Neuronal stem cell (in vitro differentiated cells): ENCODE results near the gene SNURF.
"Not testable (repeated sequence)": the region's sequence is repeated elsewhere in the genome, so short reads cannot be mapped to it uniquely, and the experiment has no call there.

ENCODE experiments used
- DNase-seq: peaks from one replicate; pipeline ENCODE4 v3.0.0-alpha.2; 2013; ENCODE audit warnings: low spot score
- H2AFZ ChIP-seq: one replicate; pipeline ENCODE4 v1.6.1; 2013; ENCODE audit warnings: mild to moderate bottlenecking, low read length, inconsistent platforms
- H2AK5ac ChIP-seq: 2 replicates; pipeline ENCODE4 v1.6.1; 2013; ENCODE audit warnings: low read depth, mild to moderate bottlenecking, inconsistent platforms, low read length, moderate library complexity, mixed read lengths
- H2BK120ac ChIP-seq: 2 replicates; pipeline ENCODE4 v1.6.1; 2013; ENCODE audit warnings: low read depth, mild to moderate bottlenecking, inconsistent platforms, low read length, moderate library complexity, mixed read lengths
- H2BK12ac ChIP-seq: one replicate; pipeline ENCODE4 v1.6.1; 2013; ENCODE audit warnings: low read length, inconsistent platforms
- H2BK15ac ChIP-seq: 2 replicates; pipeline ENCODE4 v1.6.1; 2013; ENCODE audit warnings: mild to moderate bottlenecking, low read length, inconsistent platforms, mixed read lengths
- H2BK5ac ChIP-seq: one replicate; pipeline ENCODE4 v1.6.1; 2013; ENCODE audit warnings: inconsistent platforms, mild to moderate bottlenecking, low read length, moderate library complexity
- H3K14ac ChIP-seq: one replicate; pipeline ENCODE4 v1.6.1; 2013; ENCODE audit warnings: low read length, inconsistent platforms
- H3K18ac ChIP-seq: 2 replicates; pipeline ENCODE4 v1.6.1; 2013; ENCODE audit warnings: low read length, inconsistent platforms
- H3K23ac ChIP-seq: 2 replicates; pipeline ENCODE4 v1.6.1; 2013; ENCODE audit warnings: low read depth, mild to moderate bottlenecking, mixed read lengths, low read length, inconsistent platforms; ENCODE audit not compliant: poor library complexity
- H3K27ac ChIP-seq: replicated peaks from 3 replicates; pipeline ENCODE4 v1.5.1; 2013; ENCODE audit warnings: low read length, inconsistent platforms
- H3K27me3 ChIP-seq, 3 experiments: 2 replicates each; pipeline ENCODE4 v1.6.1; 2013; ENCODE audit warnings: low read length in 3 of 3, mild to moderate bottlenecking in 2 of 3, inconsistent platforms in 1 of 3, low read depth in 1 of 3, mixed read lengths in 1 of 3, moderate library complexity in 1 of 3; ENCODE audit not compliant: control insufficient read depth in 3 of 3, insufficient read depth in 3 of 3
- H3K36me3 ChIP-seq, 2 donors: replicated peaks in 1 of 2; 2 replicates each; pipeline ENCODE4 v1.6.1; 2013; ENCODE audit warnings: low read length in 2 of 2; ENCODE audit not compliant: control insufficient read depth in 2 of 2, insufficient read depth in 2 of 2
- H3K4ac ChIP-seq: 2 replicates; pipeline ENCODE4 v1.6.1; 2013; ENCODE audit warnings: inconsistent platforms, mild to moderate bottlenecking, low read length, moderate library complexity
- H3K4me1 ChIP-seq, 2 donors: 1 replicate in 1 of 2; 2 replicates in 1 of 2; pipeline ENCODE4 v1.6.1; 2013; ENCODE audit warnings: low read length in 2 of 2, low read depth in 1 of 2; ENCODE audit not compliant: control insufficient read depth in 2 of 2, insufficient read depth in 1 of 2
- H3K4me2 ChIP-seq: one replicate; pipeline ENCODE4 v1.6.1; 2013; ENCODE audit warnings: mild to moderate bottlenecking, low read length, inconsistent platforms; ENCODE audit not compliant: insufficient read depth, poor library complexity, severe bottlenecking
- H3K4me3 ChIP-seq, 2 donors: 2 replicates each; pipeline ENCODE4 v1.5.1; 2013; ENCODE audit warnings: low read length in 2 of 2, mild to moderate bottlenecking in 2 of 2, inconsistent platforms in 1 of 2, moderate library complexity in 1 of 2
- H3K79me1 ChIP-seq: one replicate; pipeline ENCODE4 v1.6.1; 2013; ENCODE audit warnings: low read depth, mild to moderate bottlenecking, inconsistent platforms, low read length, moderate library complexity
- H3K9ac ChIP-seq: one replicate; pipeline ENCODE4 v1.6.1; 2013; ENCODE audit warnings: mild to moderate bottlenecking, low read depth, low read length, inconsistent platforms; ENCODE audit not compliant: poor library complexity
- H3K9me3 ChIP-seq, 2 donors: replicated peaks in 1 of 2; 2 replicates each; pipeline versions ENCODE3 to v1.6.1; 2013; ENCODE audit warnings: low read length in 2 of 2, mild to moderate bottlenecking in 2 of 2, inconsistent platforms in 1 of 2, low read depth in 1 of 2, mixed read lengths in 1 of 2, moderate library complexity in 1 of 2; ENCODE audit not compliant: control insufficient read depth in 2 of 2, insufficient read depth in 1 of 2
- H4K8ac ChIP-seq: one replicate; pipeline ENCODE4 v1.6.1; 2013; ENCODE audit warnings: low read depth, mild to moderate bottlenecking, inconsistent platforms, low read length, moderate library complexity
- H4K91ac ChIP-seq: one replicate; pipeline ENCODE4 v1.6.1; 2013; ENCODE audit warnings: low read length, low read depth, mild to moderate bottlenecking, inconsistent platforms; ENCODE audit not compliant: poor library complexity
- WGBS, 2 donors: extraction: QIAGEN DNeasy Blood & Tissue Kit; methylation state at CpG; one replicate each; pipeline ENCODE4 v1.1.7; 2013; ENCODE audit warnings: missing lambda C conversion rate in 2 of 2, mixed read lengths in 1 of 2; ENCODE audit not compliant: insufficient read length in 2 of 2, insufficient replicate concordance in 1 of 2; ENCODE audit errors: extremely low coverage in 2 of 2; 5-methylcytosine and 5-hydroxymethylcytosine counted together

SNURF gene

DNA sequence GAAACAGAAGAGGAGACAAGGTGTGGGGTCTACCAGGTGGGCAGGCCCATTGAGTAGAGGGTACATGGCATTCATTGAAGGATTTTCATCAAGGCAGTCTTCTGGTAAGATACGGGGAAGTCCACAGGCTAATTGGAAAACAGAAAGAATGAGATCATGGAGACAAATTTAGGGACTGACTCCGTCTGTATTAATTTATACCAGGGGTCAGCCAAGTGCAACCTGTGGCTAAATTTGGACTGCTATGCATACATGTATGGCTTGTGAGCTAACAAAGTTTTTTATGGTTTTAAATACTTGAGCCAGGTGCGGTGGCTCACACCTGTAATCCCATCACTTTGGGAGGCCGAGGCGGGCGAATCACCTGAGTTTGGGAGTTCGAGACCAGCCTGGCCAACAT lies 21.1 kb upstream of the SNURF start:
- no peak overlapping the region for H3K4ac ChIP-seq
- H2BK120ac ChIP-seq, result no peak overlapping the region
- H3K4me1 ChIP-seq, result no peaks in the 10 kb centered on the region
- H4K8ac ChIP-seq, result no peak overlapping the region
- no peak overlapping the region for H2BK12ac ChIP-seq
- no peaks in the 10 kb centered on the region for H3K9me3 ChIP-seq
- no peak overlapping the region for H3K14ac ChIP-seq
- no peaks in the 10 kb centered on the region for H3K36me3 ChIP-seq
- no peak overlapping the region for H2AFZ ChIP-seq
- no peak overlapping the region for H2AK5ac ChIP-seq
- DNase-seq, result no peak
- H3K23ac ChIP-seq, result no peak overlapping the region
- no peak overlapping the region for H3K4me3 ChIP-seq
- no peak overlapping the region for H2BK5ac ChIP-seq
- no peak overlapping the region for H3K18ac ChIP-seq
- no peak overlapping the region for H2BK15ac ChIP-seq
- H3K79me1 ChIP-seq, result no peaks in the 10 kb centered on the region
- no peak overlapping the region for H4K91ac ChIP-seq
- no peak overlapping the region for H3K9ac ChIP-seq
- H3K4me2 ChIP-seq, result no peak overlapping the region
- H3K27me3 ChIP-seq, result no peaks in the 10 kb centered on the region
- WGBS, 2 donors, result no CpG with 5 or more reads among the region's 7 CpGs
- H3K27ac ChIP-seq, result no peak overlapping the region

DNA sequence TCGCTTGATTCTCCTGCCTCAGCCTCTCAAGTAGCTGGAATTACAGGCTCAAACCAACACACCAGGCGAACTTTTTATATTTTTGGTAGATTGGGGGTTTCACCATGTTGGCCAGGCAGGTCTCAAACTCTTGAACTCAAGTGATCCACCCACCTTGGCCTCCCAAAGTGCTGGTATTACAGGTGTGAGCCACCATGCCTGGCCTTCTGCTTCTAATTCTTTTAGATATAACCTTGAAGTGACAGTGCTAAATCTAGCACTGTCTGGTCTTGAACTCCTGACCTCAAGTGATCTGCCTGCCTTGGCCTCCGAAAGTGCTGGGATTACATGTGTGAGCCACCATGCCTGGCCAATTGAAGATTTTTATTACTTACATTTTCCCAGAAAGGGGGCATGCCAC lies 16.6 kb upstream of the SNURF start:
- not testable (repeated sequence) for H3K18ac ChIP-seq, H3K9ac ChIP-seq, DNase-seq, H2AK5ac ChIP-seq, H3K36me3 ChIP-seq, H3K23ac ChIP-seq, H3K27ac ChIP-seq, H3K4me2 ChIP-seq, H4K91ac ChIP-seq, H3K14ac ChIP-seq, H2BK120ac ChIP-seq, H2BK12ac ChIP-seq, H3K27me3 ChIP-seq, H3K4me3 ChIP-seq, H4K8ac ChIP-seq, H3K79me1 ChIP-seq, H2BK15ac ChIP-seq, H3K9me3 ChIP-seq, H2AFZ ChIP-seq, H2BK5ac ChIP-seq, H3K4ac ChIP-seq, H3K4me1 ChIP-seq
- no CpG with 5 or more reads among the region's 3 CpGs for WGBS, 2 donors

DNA sequence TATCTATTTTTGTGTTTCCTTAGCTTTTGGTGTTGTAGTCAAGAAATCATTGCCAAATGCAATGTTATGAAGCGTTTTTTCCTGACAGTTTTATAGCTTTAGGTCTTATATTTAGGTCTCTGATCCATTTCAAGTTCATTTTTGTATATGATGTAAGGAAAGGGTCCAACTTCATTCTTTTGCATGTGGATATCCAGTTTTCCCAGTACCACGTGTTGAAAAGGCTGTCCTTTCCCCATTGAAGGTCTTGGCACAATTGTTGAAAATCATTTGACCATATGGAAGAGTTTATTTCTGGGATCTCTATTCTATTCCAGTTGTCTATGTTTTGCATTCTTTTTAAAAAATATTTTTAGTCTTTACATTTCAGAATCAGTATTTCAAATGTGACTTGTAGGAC lies 14.6 kb upstream of the SNURF start:
- H3K79me1 ChIP-seq, result no peaks in the 10 kb centered on the region
- no peak overlapping the region for H2AK5ac ChIP-seq
- no peak overlapping the region for H3K4ac ChIP-seq
- H2AFZ ChIP-seq, result no peak overlapping the region
- H3K4me1 ChIP-seq, result no peaks in the 10 kb centered on the region
- no peak for DNase-seq
- no peak overlapping the region for H2BK120ac ChIP-seq
- no peak overlapping the region for H3K27ac ChIP-seq
- no peak overlapping the region for H3K18ac ChIP-seq
- no peak overlapping the region for H2BK12ac ChIP-seq
- no peak overlapping the region for H2BK15ac ChIP-seq
- H3K4me2 ChIP-seq, result no peak overlapping the region
- no peak overlapping the region for H4K8ac ChIP-seq
- H2BK5ac ChIP-seq, result no peak overlapping the region
- no peak overlapping the region for H3K23ac ChIP-seq
- no peaks in the 10 kb centered on the region for H3K27me3 ChIP-seq
- no CpG with 5 or more reads among the region's 2 CpGs for WGBS, 2 donors
- H3K14ac ChIP-seq, result no peak overlapping the region
- H3K9me3 ChIP-seq, result peaks cover 0 to 2% of the 10 kb centered on the region in 2 donors
- H4K91ac ChIP-seq, result no peak overlapping the region
- H3K4me3 ChIP-seq, result no peak overlapping the region
- H3K36me3 ChIP-seq, result peaks cover 0 to 3% of the 10 kb centered on the region in 2 donors
- no peak overlapping the region for H3K9ac ChIP-seq

DNA sequence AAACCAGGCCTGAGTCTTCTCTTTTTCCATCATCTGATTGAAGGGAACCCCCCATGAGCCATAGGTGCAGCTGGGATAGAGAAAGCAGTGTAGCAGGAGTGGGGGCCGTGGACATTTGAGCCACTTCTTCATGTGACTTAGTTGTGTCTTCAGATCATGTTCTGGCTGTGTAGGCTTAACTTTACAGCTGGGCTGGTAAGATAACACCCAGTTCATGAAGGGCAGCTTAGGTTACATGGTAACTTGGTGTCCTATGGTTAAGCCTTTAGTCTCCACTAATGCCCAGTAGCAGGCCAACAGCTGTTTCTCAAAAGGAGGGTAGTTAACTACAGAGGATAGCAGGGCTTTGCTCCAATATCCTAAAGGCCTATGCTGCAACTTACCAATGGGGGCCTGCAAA lies 11.4 kb upstream of the SNURF start:
- H2AK5ac ChIP-seq, result no peak overlapping the region
- H2BK15ac ChIP-seq, result no peak overlapping the region
- no peak overlapping the region for H3K23ac ChIP-seq
- no peak overlapping the region for H3K18ac ChIP-seq
- DNase-seq, result no peak
- H3K79me1 ChIP-seq, result no peaks in the 10 kb centered on the region
- no peak overlapping the region for H3K9ac ChIP-seq
- H4K8ac ChIP-seq, result no peak overlapping the region
- H3K4me2 ChIP-seq, result no peak overlapping the region
- no peak overlapping the region for H3K4ac ChIP-seq
- no peak overlapping the region for H3K27ac ChIP-seq
- no peak overlapping the region for H2BK120ac ChIP-seq
- no peaks in the 10 kb centered on the region for H3K4me1 ChIP-seq
- H4K91ac ChIP-seq, result no peak overlapping the region
- WGBS, 2 donors, result no CpG with 5 or more reads among the region's 1 CpG
- H2BK5ac ChIP-seq, result no peak overlapping the region
- no peak overlapping the region for H3K4me3 ChIP-seq
- no peak overlapping the region for H3K14ac ChIP-seq
- H2AFZ ChIP-seq, result no peak overlapping the region
- H2BK12ac ChIP-seq, result no peak overlapping the region
- H3K9me3 ChIP-seq, result peaks cover 0 to 2% of the 10 kb centered on the region in 2 donors
- peaks cover 0 to 3% of the 10 kb centered on the region in 2 donors for H3K36me3 ChIP-seq
- H3K27me3 ChIP-seq, result no peaks in the 10 kb centered on the region
